HCT116 (cell line): ENCODE results near the gene SLC39A5. TPM values are rescaled to one million over a fixed set of nuclear protein-coding genes. Genes with fewer than 3 reads are reported as not detected.

Source experiments
- ATAC-seq: fragments of 200-7000 bp; cut with Tn5 transposase; 2 replicates; pipeline ENCODE4 v1.9.1; 2020; ENCODE audit warnings: mild to moderate bottlenecking, moderate library complexity
- BruUV-seq: library from RNA; stranded (reverse); fragments of 400-500 nt; replicated peaks from 2 replicates; lab custom pipeline; 2021; lab: Mats Ljungman, UMichigan
- CTCF ChIA-PET: fragments of 300-600 bp; sonication (Branson Sonifier 250); formaldehyde crosslinking; loops from one replicate; lab custom pipeline; 2021; ENCODE audit warnings: antibody characterized with exemption; lab: Charles Lee
- POLR2A ChIA-PET: fragments of 300-600, 350-600 bp; sonication (Branson Sonifier 250); formaldehyde crosslinking; loops from one replicate; lab custom pipeline; 2021; ENCODE audit warnings: antibody characterized with exemption; lab: Charles Lee
- RAD21 ChIA-PET, 2 experiments: fragments of 300-600 bp; sonication (Branson Sonifier 250); formaldehyde crosslinking; loops; one replicate each; lab custom pipeline; 2023; ENCODE audit warnings: low total read pairs in 2 of 2; ENCODE audit not compliant: uncharacterized antibody in 2 of 2, unreplicated experiment in 2 of 2, low non-redundant PET in 1 of 2; lab: Charles Lee
- DNase-seq: peaks from one replicate; pipeline ENCODE4 v3.0.0-alpha.2; 2010; ENCODE audit warnings: low read depth, low spot score
- H2AFZ ChIP-seq: fragments of 200-600 bp; shearing (Covaris generic), sonication (generic); 2 replicates; pipeline ENCODE4 v1.6.1; 2017; ENCODE audit warnings: low read depth, mixed run types, mixed read lengths, antibody characterized with exemption, low read length; ENCODE audit not compliant: poor library complexity, severe bottlenecking
- H3K27ac ChIP-seq: 2 replicates; pipeline ENCODE4 v1.5.1; 2012; ENCODE audit warnings: low read depth, low read length
- H3K27me3 ChIP-seq: fragments of 200-600 bp; sonication (generic); 2 replicates; pipeline ENCODE4 v1.6.1; 2016; ENCODE audit warnings: mixed run types, low read length, mixed read lengths; ENCODE audit not compliant: insufficient read depth
- H3K36me3 ChIP-seq, 2 experiments: fragments of 200-500 bp in 1 of 2; fragments of 200-600 bp in 1 of 2; sonication (Bioruptor generic) in 1 of 2; sonication (generic) in 1 of 2; 2 replicates each; pipeline versions ENCODE4 v1.5.1 to v1.6.1; 2014 to 2016; ENCODE audit warnings: low read length in 2 of 2, inconsistent platforms in 1 of 2, mixed read lengths in 1 of 2, mixed run types in 1 of 2; ENCODE audit not compliant: insufficient read depth in 2 of 2, control insufficient read depth in 1 of 2
- H3K4me1 ChIP-seq, 2 experiments: fragments of 200-600 bp in 1 of 2; sonication (generic) in 1 of 2; 2 replicates each; pipeline versions ENCODE4 v1.5.1 to v1.6.1; 2012 to 2017; ENCODE audit warnings: low read length in 2 of 2, inconsistent platforms in 1 of 2, mild to moderate bottlenecking in 1 of 2, mixed read lengths in 1 of 2, mixed run types in 1 of 2, moderate library complexity in 1 of 2; ENCODE audit not compliant: insufficient read depth in 2 of 2, control insufficient read depth in 1 of 2
- H3K4me2 ChIP-seq: fragments of 200-600 bp; sonication (generic); 2 replicates; pipeline ENCODE4 v1.6.1; 2017; ENCODE audit warnings: mixed run types, low read length, mixed read lengths
- H3K4me3 ChIP-seq, 2 experiments: fragments of 200-600 bp in 1 of 2; sonication (generic) in 1 of 2; replicated peaks in 1 of 2; 2 replicates each; pipeline ENCODE4 v1.5.1; 2011 to 2016; ENCODE audit warnings: low read length in 2 of 2, control low read depth in 1 of 2, low read depth in 1 of 2, mild to moderate bottlenecking in 1 of 2, mixed read lengths in 1 of 2, mixed run types in 1 of 2
- H3K79me2 ChIP-seq: fragments of 200-600 bp; sonication (generic); 2 replicates; pipeline ENCODE4 v1.6.1; 2017; ENCODE audit warnings: mild to moderate bottlenecking, mixed run types, low read length, moderate library complexity, mixed read lengths; ENCODE audit not compliant: insufficient read depth
- H3K9ac ChIP-seq: fragments of 200-600 bp; sonication (generic); 2 replicates; pipeline ENCODE4 v1.6.1; 2016; ENCODE audit warnings: low read length, mixed read lengths
- H3K9me2 ChIP-seq: fragments of 200-600 bp; sonication (generic), shearing (Covaris generic); 2 replicates; pipeline ENCODE4 v1.6.1; 2017; ENCODE audit warnings: mixed run types, mild to moderate bottlenecking, moderate library complexity; ENCODE audit not compliant: insufficient read depth
- H3K9me3 ChIP-seq, 2 experiments: fragments of 200-500 bp in 1 of 2; fragments of 200-600 bp in 1 of 2; sonication (Bioruptor generic) in 1 of 2; sonication (generic) in 1 of 2; 2 replicates each; pipeline ENCODE4 v1.6.1; 2014 to 2017; ENCODE audit warnings: low read length in 2 of 2, mixed read lengths in 2 of 2, inconsistent platforms in 1 of 2, low read depth in 1 of 2, mild to moderate bottlenecking in 1 of 2, mixed run types in 1 of 2, moderate library complexity in 1 of 2; ENCODE audit not compliant: control insufficient read depth in 1 of 2, insufficient read depth in 1 of 2
- H4K20me1 ChIP-seq: fragments of 200-600 bp; sonication (generic), shearing (Covaris generic); 2 replicates; pipeline ENCODE4 v1.6.1; 2017; ENCODE audit warnings: mixed run types, mild to moderate bottlenecking, moderate library complexity; ENCODE audit not compliant: insufficient read depth
- ATF3 ChIP-seq: IDR thresholded peaks from 2 replicates; pipeline ENCODE4 v1.6.1; 2012
- CBX3 ChIP-seq: IDR thresholded peaks from 2 replicates; pipeline ENCODE4 v1.6.1; 2012; ENCODE audit warnings: low read depth
- CTCF ChIP-seq, 3 experiments: fragments of 200-600 bp in 1 of 3; sonication (generic) in 1 of 3; IDR thresholded peaks in 2 of 3; conservative IDR thresholded peaks in 1 of 3; 2 replicates each; pipeline ENCODE4 v1.5.1; 2012 to 2017; ENCODE audit warnings: low read depth in 2 of 3, low read length in 2 of 3, antibody characterized with exemption in 1 of 3, borderline replicate concordance in 1 of 3, control low read depth in 1 of 3, mild to moderate bottlenecking in 1 of 3, mixed read lengths in 1 of 3, mixed run types in 1 of 3, moderate library complexity in 1 of 3; ENCODE audit not compliant: insufficient read depth in 1 of 3
- EGR1 ChIP-seq: IDR thresholded peaks from 2 replicates; pipeline ENCODE4 v1.6.1; 2012; ENCODE audit warnings: low read depth
- ELF1 ChIP-seq: IDR thresholded peaks from 2 replicates; pipeline ENCODE4 v1.6.1; 2012; ENCODE audit warnings: low read depth, borderline replicate concordance
- EZH2 ChIP-seq: fragments of 200-600 bp; sonication (generic); IDR thresholded peaks from 2 replicates; pipeline ENCODE4 v1.6.1; 2017; ENCODE audit warnings: antibody characterized with exemption, mixed run types
- EZH2phosphoT487 ChIP-seq: fragments of 200-600 bp; IDR thresholded peaks from 2 replicates; pipeline ENCODE4 v1.6.1; 2018; ENCODE audit warnings: antibody characterized with exemption, borderline replicate concordance
- FOSL1 ChIP-seq: IDR thresholded peaks from 2 replicates; pipeline ENCODE4 v1.6.1; 2012; ENCODE audit warnings: low read depth
- JUND ChIP-seq: IDR thresholded peaks from 2 replicates; pipeline ENCODE4 v1.6.1; 2012
- MAX ChIP-seq: IDR thresholded peaks from 2 replicates; pipeline ENCODE4 v1.6.1; 2012
- POLR2A ChIP-seq: IDR thresholded peaks from 2 replicates; pipeline ENCODE4 v1.7.0; 2011; ENCODE audit warnings: borderline replicate concordance; ENCODE audit not compliant: insufficient read depth, insufficient read length; ENCODE audit errors: extremely low read depth
- POLR2AphosphoS5 ChIP-seq: IDR thresholded peaks from 2 replicates; pipeline ENCODE4 v1.6.1; 2011; ENCODE audit warnings: mild to moderate bottlenecking, low read depth, low read length, moderate library complexity
- RAD21 ChIP-seq: IDR thresholded peaks from 2 replicates; pipeline ENCODE4 v1.6.1; 2012; ENCODE audit warnings: low read depth, mild to moderate bottlenecking
- REST ChIP-seq: IDR thresholded peaks from 2 replicates; pipeline ENCODE4 v1.6.1; 2012; ENCODE audit warnings: low read depth
- SIN3A ChIP-seq: IDR thresholded peaks from 2 replicates; pipeline ENCODE4 v1.6.1; 2012; ENCODE audit warnings: low read depth
- SRF ChIP-seq: IDR thresholded peaks from 2 replicates; pipeline ENCODE4 v1.6.1; 2012; ENCODE audit warnings: low read depth
- TCF7L2 ChIP-seq: IDR thresholded peaks from 2 replicates; pipeline ENCODE4 v1.7.0; 2011; ENCODE audit warnings: borderline replicate concordance, inconsistent platforms; ENCODE audit not compliant: insufficient read depth, insufficient read length; ENCODE audit errors: extremely low read depth
- YY1 ChIP-seq: IDR thresholded peaks from 2 replicates; pipeline ENCODE4 v1.6.1; 2011; ENCODE audit warnings: low read length, low read depth, moderate library complexity, mild to moderate bottlenecking; ENCODE audit not compliant: insufficient replicate concordance; ENCODE audit errors: extremely low read depth
- ZFX ChIP-seq: fragments of 450-650 bp; IDR thresholded peaks from 2 replicates; pipeline ENCODE4 v1.6.1; 2017
- ZNF274 ChIP-seq: fragments of 200-500 bp; sonication (Bioruptor generic); IDR thresholded peaks from 2 replicates; pipeline ENCODE4 v1.6.1; 2014; ENCODE audit warnings: mild to moderate bottlenecking, low read depth, low read length, inconsistent platforms
- intact Hi-C: fragments of 100-400 bp; cut with micrococcal nuclease; formaldehyde crosslinking; loops from 2 replicates; pipeline ENCODE4 v1.10.0; 2022
- total RNA-seq: library from RNA; stranded (reverse); gene quantifications from one replicate; pipeline ENCODE4 v1.2.1, GENCODE V29; 2021; ENCODE audit not compliant: unreplicated experiment

SLC39A5 gene
- total RNA-seq, 1 experiment from 2014 or later = 0.66 TPM

- Histone ChIP-seq H3K9me3 (no peaks in the 10 kb centered on the region), H3K27ac (peak overlapping the region; percentile 82), H3K9me2 (no peaks in the 10 kb centered on the region), H3K4me1 (peaks cover 8 to 35% of the 10 kb centered on the region in 2 experiments; a peak in 3 of 4 replicates), H3K4me2 (peak overlapping the region; percentile 94), H3K9ac (peak overlapping the region; percentile 83), H3K36me3 (peaks cover 3% of the 10 kb centered on the region in 2 experiments; a peak in 3 of 4 replicates), H2AFZ (peak overlapping the region; percentile 35), H3K4me3 (peak overlapping the region; percentile 91 to 92), H3K27me3 (no peaks in the 10 kb centered on the region), H3K79me2 (peaks cover 15% of the 10 kb centered on the region), H4K20me1 (no peaks in the 10 kb centered on the region)
- ChIA-PET CTCF (interaction anchor here (1.1 to 2.6 kb wide), 8 partner anchors 10 to 483 kb away, joined by 3 to 16 read pairs (median 8); partner anchors contain the start of genes SMARCC2 and ZC3H10), POLR2A (interaction anchor here (0.8 to 2.5 kb wide), 16 partner anchors 12 to 504 kb away, joined by 3 to 13 read pairs (median 4); partner anchors contain the start of genes ANKRD52, CNPY2, COQ10A and ESYT1), RAD21 (no interaction called here)
- ATAC-seq = peak; percentile 1
- TF ChIP-seq EZH2 (no peak), CBX3 (no peak), ATF3 (no peak), SIN3A (no peak), POLR2A (no peak), ELF1 (no peak), TCF7L2 (no peak), EGR1 (no peak), EZH2phosphoT487 (no peak), JUND (no peak), MAX (no peak), POLR2AphosphoS5 (no peak), ZNF274 (no peak), FOSL1 (no peak), ZFX (no peak), YY1 (no peak), REST (no peak), SRF (no peak), CTCF (IDR thresholded peaks at IDR 0.05 in 2 of 3, conservative IDR thresholded peaks at IDR 0.05 in 1 of 3; ENCODE audit: borderline replicate concordance in 1 of 3, insufficient read depth in 1 of 3, low read depth in 2 of 3, low read length in 2 of 3) (no peak), RAD21 (no peak)
- BruUV-seq = TSS peak; percentile 89
- no peak for DNase-seq
- intact Hi-C loops = loop anchor here (5.0 kb wide), 1 partner anchor 36 kb away; the partner anchor contains the start of gene ANKRD52
Observed at GRCh38 chr12:56221232-56221756, 8.6 kb upstream of the SLC39A5 start.
